ENCODE measurements around the gene DNAJC4. TPM values are rescaled to one million over a fixed set of nuclear protein-coding genes. Genes with fewer than 3 reads are reported as not detected.

DNAJC4 gene
- polyA plus RNA-seq, 3 donors, result 25.5 to 78.9 (median 32.5) TPM

DNA sequence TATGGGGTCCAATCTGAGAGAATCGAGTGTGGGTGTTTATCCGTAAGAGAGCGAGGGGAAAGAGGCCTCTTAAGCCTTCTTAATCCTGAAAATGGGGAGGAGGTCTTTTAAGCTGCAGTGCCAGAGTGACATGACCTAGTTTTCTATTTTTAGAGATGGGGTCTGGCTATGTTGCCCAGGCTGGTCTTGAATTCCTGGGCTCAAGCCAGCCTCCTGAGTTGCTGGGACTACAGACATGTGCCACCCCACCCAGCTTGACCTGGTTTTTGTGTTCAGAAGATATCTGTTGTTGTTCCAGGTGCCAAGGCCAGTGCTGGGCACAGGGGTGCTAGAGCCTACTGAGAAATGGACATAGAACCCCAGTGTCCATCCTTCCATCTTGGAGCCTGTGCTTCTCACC is 52.7 kb downstream of the DNAJC4 start:
- H3K9ac ChIP-seq (ENCODE audit: insufficient read depth, low read length, poor library complexity, severe bottlenecking), result no peak overlapping the region
- H3K27me3 Mint-ChIP-seq (ENCODE audit: low read depth in 3 of 3), result peaks cover 1 to 4% (median 2%) of the 10 kb centered on the region in 3 donors
- H3K36me3 Mint-ChIP-seq, result peaks cover 20 to 21% of the 10 kb centered on the region in 2 donors
- no peak for DNase-seq
- H4K20me1 ChIP-seq (ENCODE audit: insufficient read depth, low read length), result no peaks in the 10 kb centered on the region
- H3K9me3 Mint-ChIP-seq, result no peaks in the 10 kb centered on the region
- H3K4me1 ChIP-seq (ENCODE audit: control insufficient read depth in 1 of 2, insufficient read depth in 2 of 2, low read length in 2 of 2), result peaks cover 20 to 24% of the 10 kb centered on the region in 2 donors
- H3K79me2 ChIP-seq (ENCODE audit: insufficient read depth, low read length), result peaks cover 5% of the 10 kb centered on the region
- TF ChIP-seq, protein P1, sequence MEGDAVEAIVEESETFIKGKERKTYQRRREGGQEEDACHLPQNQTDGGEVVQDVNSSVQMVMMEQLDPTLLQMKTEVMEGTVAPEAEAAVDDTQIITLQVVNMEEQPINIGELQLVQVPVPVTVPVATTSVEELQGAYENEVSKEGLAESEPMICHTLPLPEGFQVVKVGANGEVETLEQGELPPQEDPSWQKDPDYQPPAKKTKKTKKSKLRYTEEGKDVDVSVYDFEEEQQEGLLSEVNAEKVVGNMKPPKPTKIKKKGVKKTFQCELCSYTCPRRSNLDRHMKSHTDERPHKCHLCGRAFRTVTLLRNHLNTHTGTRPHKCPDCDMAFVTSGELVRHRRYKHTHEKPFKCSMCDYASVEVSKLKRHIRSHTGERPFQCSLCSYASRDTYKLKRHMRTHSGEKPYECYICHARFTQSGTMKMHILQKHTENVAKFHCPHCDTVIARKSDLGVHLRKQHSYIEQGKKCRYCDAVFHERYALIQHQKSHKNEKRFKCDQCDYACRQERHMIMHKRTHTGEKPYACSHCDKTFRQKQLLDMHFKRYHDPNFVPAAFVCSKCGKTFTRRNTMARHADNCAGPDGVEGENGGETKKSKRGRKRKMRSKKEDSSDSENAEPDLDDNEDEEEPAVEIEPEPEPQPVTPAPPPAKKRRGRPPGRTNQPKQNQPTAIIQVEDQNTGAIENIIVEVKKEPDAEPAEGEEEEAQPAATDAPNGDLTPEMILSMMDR (IDR thresholded peaks at IDR 0.05), result no peak
- WGBS (ENCODE audit: insufficient coverage), result 100% methylated on average over 3 of the region's 3 CpGs
- peak overlapping the region in 4 of 7 donors; percentile 28 to 83 (median 36) for H3K27ac Mint-ChIP-seq
- no peak overlapping the region for H3K27ac ChIP-seq (ENCODE audit: low read depth in 1 of 2, low read length in 2 of 2)
- H3K4me3 ChIP-seq (replicated peaks in 1 of 3; ENCODE audit: low read depth in 2 of 3, low read length in 3 of 3), result no peak overlapping the region
- H3K4me3 Mint-ChIP-seq, result no peak overlapping the region
- H3K27me3 ChIP-seq (ENCODE audit: control insufficient read depth in 2 of 2, insufficient read depth in 2 of 2, low read length in 2 of 2), result no peaks in the 10 kb centered on the region
- H3K9me3 ChIP-seq (replicated peaks in 1 of 2; ENCODE audit: control insufficient read depth in 1 of 2, insufficient read depth in 1 of 2, low read length in 2 of 2), result no peaks in the 10 kb centered on the region
- no peak overlapping the region for H2AFZ ChIP-seq (ENCODE audit: insufficient read depth, low read depth, low read length, poor library complexity, severe bottlenecking)
- peaks cover 4 to 9% of the 10 kb centered on the region in 2 donors for H3K36me3 ChIP-seq (replicated peaks in 1 of 2; ENCODE audit: control insufficient read depth in 1 of 2, insufficient read depth in 2 of 2, low read length in 2 of 2)
- H3K4me1 Mint-ChIP-seq, result peaks cover 24% of the 10 kb centered on the region
- intact Hi-C loops (cut with micrococcal nuclease), result no loop called here
- H3K4me2 ChIP-seq (replicated peaks; ENCODE audit: extremely low read depth, low read length, poor library complexity, severe bottlenecking), result no peak overlapping the region

Other genes with a start within 250 kb of the DNAJC4 start
- 100 to 1,000 TPM; 131 to 170 (median 140) TPM for gene OTUB1, start 244.1 kb upstream of the DNAJC4 start, polyA plus RNA-seq
- not detected for gene FLRT1, start 194.6 kb upstream of the DNAJC4 start, polyA plus RNA-seq
- gene MACROD1, start 64.4 kb upstream of the DNAJC4 start, polyA plus RNA-seq, result 1 to 10 TPM; 1.5 to 2.4 (median 2.2) TPM
- 10 to 100 TPM; 44.5 to 52.0 (median 51.1) TPM for gene STIP1, start 44.4 kb upstream of the DNAJC4 start, polyA plus RNA-seq
- gene FERMT3, start 23.8 kb upstream of the DNAJC4 start, polyA plus RNA-seq, result 100 to 1,000 TPM; 289 to 421 (median 310) TPM
- gene TRPT1, start 4.4 kb upstream of the DNAJC4 start, polyA plus RNA-seq, result 10 to 100 TPM; 24.8 to 34.6 (median 31.6) TPM
- 10 to 100 TPM; 47.9 to 86.1 (median 56.1) TPM for gene NUDT22, start 4.3 kb upstream of the DNAJC4 start, polyA plus RNA-seq
- gene VEGFB, start 4.0 kb downstream of the DNAJC4 start, polyA plus RNA-seq, result 1 to 10 TPM in 1 of 3 donors, under 1 TPM in 1, not detected in 1; 0.40 to 5.6 TPM
- 10 to 100 TPM; 38.9 to 80.7 (median 71.1) TPM for gene FKBP2, start 10.5 kb downstream of the DNAJC4 start, polyA plus RNA-seq
- 10 to 100 TPM; 11.7 to 40.7 (median 34.2) TPM for gene PPP1R14B, start 16.4 kb downstream of the DNAJC4 start, polyA plus RNA-seq
- gene PLCB3, start 21.0 kb downstream of the DNAJC4 start, polyA plus RNA-seq, result 10 to 100 TPM in 1 of 3 donors, 1 to 10 TPM in 2; 1.1 to 17.8 (median 1.4) TPM
- gene BAD, start 54.1 kb downstream of the DNAJC4 start, polyA plus RNA-seq, result 10 to 100 TPM; 21.1 to 63.2 (median 48.7) TPM
- 10 to 100 TPM in 1 of 3 donors, 1 to 10 TPM in 2; 7.8 to 21.0 (median 9.3) TPM for gene GPR137, start 55.3 kb downstream of the DNAJC4 start, polyA plus RNA-seq
- gene KCNK4, start 60.8 kb downstream of the DNAJC4 start, polyA plus RNA-seq, result not detected
- gene CATSPERZ, start 69.8 kb downstream of the DNAJC4 start, polyA plus RNA-seq, result not detected
- 10 to 100 TPM; 15.3 to 45.7 (median 18.3) TPM for gene ESRRA, start 75.0 kb downstream of the DNAJC4 start, polyA plus RNA-seq
- gene TRMT112, start 87.0 kb downstream of the DNAJC4 start, polyA plus RNA-seq, result 100 to 1,000 TPM; 162 to 298 (median 254) TPM
- gene PRDX5, start 87.6 kb downstream of the DNAJC4 start, polyA plus RNA-seq, result 100 to 1,000 TPM; 136 to 318 (median 286) TPM
- 100 to 1,000 TPM in 1 of 3 donors, 10 to 100 TPM in 1, 1 to 10 TPM in 1; 8.2 to 215 (median 18.9) TPM for gene CCDC88B, start 109.7 kb downstream of the DNAJC4 start, polyA plus RNA-seq
- gene RPS6KA4, start 128.6 kb downstream of the DNAJC4 start, polyA plus RNA-seq, result 100 to 1,000 TPM in 1 of 3 donors, 10 to 100 TPM in 2; 16.2 to 110 (median 24.5) TPM